DMS153 (cell line): ENCODE measurements around the gene KCNG4.

Experiments
- DNase-seq: peaks from one replicate; lab custom pipeline; 2025; lab: John Stamatoyannopoulos, UW

The KCNG4 gene

DNA sequence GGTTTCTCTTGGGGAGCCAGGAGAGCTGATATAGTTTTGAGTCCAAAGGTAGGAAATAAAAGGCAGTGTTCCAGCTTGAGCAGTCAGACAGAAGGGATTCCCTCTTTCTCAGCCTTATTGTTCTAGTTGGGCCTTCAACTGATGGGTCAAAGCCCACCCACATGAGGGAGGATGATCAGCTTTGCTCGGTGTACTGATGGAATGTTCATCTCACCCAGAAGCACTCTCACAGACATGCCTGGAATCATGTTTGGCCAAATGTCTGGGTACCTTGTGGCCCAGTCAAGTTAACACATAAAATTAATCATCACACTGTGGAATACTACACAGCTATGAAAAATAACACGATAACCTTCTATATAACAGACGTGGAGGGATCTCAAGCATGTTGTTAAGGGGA lies 23.1 kb upstream of the KCNG4 start:
- no peak for DNase-seq

DNA sequence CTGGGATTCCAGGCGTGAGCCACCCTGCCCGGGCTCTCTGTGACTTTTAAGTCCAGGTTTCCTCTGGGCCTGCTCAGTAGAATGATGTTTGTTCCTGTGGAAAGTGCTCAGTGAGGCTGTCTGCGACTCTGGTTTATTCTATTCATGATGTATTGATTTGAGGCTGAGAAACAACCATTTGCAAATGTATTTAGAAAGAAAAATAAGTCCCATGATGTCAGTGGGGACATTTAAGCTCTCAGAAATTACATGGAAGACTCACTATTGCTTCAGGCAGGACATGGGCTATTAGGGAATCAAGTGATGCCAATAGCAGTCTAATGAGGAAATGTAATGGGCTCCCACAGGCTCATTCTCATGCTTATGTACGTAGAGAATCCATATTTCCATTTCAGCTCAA lies 22.2 kb upstream of the KCNG4 start:
- no peak for DNase-seq

DNA sequence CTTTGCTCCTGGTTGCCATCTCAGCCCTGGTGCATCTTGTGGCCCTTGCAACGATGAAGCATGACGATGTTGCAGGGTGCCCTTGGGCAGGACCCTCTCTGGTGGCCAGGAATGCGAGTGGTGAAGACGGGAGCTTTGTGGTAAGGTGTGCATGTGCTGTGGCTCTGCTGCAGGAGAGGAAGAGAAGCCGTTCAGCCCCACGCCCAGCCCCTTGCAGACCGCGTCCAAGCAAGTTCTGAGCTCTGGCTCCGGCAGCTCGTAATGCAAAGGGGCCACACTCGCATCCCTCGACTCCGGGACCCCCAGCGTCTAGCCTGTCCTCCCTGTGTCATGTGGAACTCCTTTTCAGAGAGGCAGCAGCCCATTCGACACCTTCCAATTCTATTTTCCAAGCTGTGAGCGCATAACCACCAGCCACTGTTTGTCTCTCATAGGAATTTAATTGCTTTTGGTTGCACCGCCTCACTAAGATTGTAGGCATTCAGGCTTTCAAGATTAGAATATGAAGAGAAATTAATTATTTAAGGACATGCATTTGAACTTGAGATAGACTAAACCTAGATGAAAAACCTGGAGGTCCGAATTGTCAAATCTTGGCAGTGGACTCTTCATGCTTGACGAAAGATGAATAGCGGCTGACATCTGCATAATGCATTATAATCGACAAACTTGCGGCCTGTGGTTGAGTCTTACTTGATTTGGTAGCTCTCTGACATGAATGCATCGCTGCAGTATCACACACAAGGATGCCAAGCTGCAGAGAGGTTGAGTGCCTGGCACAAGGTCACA lies 21.1 kb upstream of the KCNG4 start:
- no peak for DNase-seq

DNA sequence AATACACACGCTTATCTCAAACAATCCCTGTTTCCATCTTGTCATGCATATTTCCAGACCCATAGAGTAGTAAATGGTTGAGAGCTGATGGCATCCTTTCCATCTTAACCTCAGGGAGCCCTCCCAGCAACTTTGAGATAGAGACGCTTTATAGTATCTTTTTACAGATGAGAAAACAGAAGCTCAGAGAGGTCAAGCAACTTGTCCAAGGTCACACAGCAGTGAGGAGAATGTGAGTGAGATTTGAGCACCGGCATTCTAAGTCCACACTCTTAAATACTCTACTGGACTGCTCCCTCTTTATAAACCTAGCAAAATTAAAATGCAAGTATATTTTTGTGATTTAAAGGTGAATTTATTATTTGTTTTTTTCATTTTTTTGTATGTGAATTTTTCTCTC lies 19.9 kb upstream of the KCNG4 start:
- no peak for DNase-seq

DNA sequence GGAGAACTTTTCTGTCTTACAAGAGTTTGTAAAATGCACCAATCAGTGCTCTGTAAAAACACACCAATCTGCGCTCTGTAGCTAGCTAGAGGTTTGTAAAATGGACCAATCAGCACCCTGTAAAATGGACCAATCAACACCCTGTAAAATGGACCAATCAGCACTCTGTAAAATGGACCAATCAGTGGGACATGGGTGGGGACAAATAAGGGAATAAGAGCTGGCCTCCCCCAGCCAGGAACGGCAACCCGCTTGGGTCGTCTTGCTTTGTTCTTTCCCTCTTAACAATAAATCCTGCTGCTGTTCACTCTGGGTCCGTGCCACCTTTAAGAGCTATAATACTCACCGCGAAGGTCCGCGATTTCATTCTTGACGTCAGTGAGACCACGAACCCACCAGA lies 18.5 kb upstream of the KCNG4 start:
- no peak for DNase-seq

DNA sequence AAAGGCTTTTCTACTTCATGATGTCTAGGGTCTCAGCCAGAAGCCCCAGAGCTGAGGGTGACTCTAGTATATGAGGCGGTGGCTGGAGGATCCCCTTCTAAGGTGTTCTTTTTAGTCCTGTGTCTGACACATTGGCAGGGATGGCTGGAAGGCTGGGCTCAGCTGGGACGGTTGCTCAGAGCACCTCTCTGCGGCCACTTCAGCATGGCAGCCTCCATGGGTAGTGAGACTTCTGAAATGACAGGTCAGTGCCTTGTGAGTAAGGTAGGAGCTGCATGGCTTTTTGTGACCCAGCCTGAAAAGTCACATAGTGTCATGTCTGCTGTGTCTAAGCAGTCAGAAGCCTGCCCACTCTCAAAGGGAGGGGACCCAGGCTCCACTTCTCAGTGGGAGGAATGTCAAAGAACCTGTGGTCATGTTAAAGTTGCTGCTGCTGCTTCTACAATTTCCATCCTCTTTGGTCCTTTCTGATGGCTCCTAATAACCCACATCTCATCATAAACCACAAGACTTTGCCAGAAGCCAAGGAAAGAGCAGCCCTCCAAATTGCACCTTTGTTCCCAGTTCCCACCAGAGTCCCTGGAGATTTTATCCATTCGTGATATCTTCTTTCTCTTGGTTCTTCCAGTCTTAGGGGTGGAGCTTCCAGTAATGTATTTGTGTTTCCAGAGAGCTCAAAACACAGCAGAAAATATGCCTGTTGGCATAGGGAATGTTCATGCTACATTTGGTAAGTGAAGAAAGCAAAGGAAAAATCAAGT lies 15.4 kb upstream of the KCNG4 start:
- no peak for DNase-seq

DNA sequence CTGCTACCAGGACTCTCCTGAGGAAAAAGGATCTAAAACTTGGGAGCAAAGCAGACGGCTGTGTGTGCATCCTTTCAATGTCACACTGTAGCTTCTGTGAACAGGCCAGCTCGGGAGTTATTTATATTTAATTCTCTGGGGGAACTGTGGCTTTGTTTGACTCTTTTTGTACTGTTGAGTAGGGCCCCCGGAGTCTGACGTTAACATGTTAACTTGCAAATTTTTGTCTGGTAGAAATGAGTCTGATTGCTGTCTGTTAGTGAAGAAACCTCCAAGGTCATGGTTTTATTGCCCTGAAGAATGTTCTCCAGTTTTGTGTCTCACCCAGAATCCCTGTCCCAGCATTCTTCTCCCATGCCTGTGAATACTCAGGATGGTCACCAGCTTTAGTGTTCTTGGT lies 14.2 kb upstream of the KCNG4 start:
- DNase-seq = no peak

DNA sequence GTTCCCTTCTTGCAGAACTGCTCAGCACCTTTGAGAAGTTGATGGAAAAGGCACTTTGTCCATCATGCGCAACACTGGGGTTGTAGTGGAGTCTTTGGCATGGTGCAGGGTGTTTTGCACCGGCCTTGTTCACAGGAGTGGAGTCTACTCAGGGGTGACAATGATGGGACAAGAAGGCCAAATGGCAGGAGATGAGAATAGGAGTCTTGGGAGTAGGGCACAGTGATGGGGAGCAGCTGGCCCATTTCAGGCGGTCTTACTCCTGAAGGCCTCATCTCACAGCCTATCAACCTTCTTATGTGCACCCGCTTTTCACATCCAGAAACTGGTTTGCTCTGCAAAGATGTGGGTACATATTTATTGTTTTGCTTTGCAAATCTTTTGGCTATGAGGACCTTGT lies 13.4 kb upstream of the KCNG4 start:
- DNase-seq = no peak

DNA sequence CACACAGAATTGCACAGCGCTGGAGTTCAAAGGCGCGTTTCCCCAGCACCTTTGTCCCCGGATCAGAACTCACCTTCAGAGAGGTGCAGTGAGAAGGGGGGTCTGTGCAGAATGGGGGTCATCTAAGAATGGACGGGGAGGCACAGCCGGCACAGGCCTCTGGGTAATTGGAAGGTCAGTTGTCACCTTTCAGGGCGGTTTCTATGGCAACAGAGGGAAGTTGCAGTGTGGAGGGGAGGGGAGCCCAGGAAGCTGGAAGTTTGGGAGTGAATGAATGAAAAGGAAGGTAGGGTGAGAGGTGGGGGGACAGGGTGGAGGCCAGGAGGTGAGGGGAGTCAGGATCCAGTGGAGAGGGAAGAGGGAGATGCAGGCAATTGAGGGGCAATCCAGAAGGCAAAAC lies 12.4 kb upstream of the KCNG4 start:
- no peak for DNase-seq

DNA sequence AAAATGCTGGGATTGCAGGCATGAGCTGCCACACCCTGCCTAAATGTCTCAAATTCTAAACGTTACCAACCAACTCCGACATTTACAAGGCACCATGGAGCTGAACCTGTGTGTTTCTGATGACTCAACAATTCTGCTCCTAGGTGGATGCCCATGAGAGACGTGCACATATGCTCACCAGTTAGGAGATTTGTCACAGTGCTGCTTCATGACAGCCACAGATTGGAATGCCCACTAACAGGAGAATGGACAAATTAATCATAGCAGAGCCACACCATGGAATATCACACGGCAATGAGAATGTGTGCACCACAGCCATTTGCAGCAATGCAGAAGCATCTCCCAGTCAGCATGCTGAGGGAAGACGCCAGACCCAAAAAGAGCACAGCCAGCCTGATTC lies 8.0 kb upstream of the KCNG4 start:
- no peak for DNase-seq

DNA sequence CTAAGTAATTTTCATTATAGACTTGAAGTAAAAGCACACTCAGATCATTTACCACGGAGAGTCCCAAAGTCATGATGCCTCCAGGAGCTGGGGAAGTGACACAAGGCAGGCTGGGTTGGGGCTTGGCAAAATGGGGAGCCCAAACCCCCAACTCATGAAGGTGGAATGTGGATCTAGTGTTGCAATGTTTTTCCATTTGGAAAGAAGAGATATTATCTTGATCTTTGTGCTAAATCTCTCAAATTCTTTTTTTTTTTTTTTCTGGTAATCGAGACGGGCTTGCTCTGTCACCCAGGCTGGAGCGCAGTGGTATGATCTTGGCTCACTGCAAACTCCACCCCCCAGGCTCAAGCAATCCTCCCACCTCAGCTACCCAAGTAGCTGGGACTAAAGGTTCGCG lies 7.5 kb upstream of the KCNG4 start:
- DNase-seq = no peak

DNA sequence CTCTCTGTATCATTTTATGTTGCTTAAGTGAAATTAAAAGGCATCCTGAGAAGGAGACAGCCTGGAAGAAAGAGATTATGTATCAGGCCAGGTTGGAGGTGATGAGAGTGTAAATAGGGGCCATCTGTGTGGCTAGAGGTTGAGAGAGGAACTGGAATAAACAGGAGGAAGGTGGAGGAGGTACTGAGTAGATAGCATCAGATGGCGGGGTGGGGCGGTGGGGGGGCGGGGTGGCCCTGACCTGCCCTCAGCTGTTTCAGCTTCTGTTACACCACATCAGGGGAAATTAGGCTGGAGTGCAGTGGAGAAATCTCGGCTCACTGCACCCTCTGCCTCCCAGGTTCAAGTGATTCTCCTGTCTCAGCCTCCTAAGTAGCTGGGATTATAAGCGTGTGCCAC lies 6.9 kb upstream of the KCNG4 start:
- no peak for DNase-seq

DNA sequence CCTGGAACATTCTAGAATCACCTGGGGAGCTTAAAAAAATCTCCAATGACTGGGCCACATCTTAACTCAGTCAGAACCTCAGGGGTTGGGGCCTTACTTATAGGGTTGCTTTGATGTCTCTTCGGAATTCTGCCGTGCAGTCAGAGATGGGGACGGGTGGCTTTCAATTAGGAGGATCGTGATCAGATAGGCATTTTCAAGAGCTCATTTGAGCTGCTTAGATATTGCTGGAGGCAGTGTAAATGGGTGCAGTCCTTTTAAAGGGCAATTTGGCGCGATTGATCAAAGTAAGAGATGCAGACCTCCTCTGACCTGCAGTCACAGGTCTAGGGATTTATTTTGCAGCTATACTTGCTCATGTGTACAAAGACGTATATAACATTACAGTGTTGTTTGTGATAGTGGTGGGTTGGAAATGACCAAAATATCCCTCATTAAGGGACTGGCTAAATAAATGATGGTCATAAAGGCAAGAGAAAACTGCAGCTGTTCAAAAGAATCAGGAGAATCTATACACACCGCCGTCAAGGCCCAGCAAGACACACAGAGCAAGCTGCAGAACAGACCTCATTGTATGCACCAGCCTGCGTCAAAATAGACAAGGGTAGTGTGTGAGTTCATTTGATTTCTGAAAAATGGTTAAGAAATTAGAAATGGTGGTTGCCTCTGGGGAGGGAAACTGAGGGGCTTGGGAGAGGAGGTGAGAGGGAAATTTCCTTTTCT lies 6.3 kb upstream of the KCNG4 start:
- DNase-seq = no peak

DNA sequence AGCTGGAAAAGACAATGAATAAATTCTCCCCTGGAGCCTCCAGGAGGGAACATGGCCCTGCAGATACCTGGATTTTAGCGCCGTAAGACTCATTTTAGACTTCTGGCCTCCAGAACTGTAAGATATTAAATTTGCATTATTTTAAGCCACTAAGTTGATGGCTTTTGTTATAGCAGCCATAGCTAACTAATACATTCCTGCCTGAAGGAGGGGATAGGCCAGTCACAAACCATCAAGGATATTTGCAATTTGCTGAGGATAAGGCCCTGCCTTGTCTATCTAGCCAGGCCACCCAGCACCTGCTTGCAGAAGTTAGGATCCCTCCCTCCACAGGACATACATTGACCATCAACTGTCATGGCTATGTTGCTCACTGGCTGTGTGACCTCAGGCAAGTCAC lies 4.9 kb upstream of the KCNG4 start:
- no peak for DNase-seq

DNA sequence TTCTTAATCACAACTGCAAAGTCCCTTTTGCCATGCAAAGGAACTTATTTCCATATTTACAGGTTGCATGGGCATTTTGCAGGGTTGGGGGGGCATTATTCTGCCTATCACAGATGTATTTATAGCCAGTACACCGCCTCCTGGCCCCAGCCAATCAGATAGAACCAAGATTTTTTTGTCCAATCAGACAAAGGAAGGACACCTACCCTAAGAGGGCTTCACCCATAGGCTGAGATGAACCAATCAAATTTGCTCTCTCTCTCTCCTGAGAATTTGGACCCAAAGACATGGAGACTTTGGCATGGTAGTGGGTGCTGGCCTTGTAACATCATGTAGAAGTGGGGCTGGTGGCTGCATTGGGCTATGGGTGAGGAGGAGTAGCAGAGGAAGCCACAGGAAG lies 3.9 kb upstream of the KCNG4 start:
- DNase-seq = no peak

DNA sequence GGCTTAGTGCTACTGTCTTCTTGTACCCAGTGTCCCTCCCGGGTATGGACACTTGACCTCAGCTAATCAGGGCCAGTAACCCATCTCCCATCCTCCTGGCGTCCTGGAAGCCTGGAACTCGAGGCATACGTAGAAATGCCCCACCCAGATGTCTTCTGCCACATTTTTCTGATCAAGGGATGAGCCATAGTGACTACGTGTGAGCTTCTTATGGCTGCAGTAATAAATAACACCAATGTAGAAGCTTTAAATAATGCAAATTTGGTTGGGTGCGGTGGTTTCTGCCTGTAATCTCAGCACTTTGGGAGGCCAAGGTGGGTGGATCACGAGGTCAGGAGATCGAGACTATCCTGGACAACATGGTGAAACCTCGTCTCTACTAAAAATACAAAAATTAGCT lies 3.0 kb upstream of the KCNG4 start:
- DNase-seq = no peak

DNA sequence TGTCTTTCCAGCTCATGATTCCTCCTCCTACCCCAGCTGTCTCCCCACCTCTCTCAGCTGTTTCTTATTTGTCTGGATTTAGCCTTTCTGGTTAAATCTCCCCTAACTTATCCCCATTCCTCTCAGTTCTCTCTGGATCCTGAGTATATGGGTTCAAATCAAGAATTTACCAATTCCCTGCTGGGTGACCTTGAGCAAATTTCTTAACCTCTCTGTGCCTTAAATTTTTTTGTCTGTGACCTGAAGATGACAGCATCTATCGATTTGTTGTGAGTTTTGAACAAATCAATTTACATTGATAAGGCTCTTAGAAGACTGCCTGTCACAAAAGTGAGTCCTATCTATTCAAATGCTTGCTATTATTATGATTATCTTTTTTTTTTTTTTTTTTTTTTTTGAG lies 2.0 kb upstream of the KCNG4 start:
- no peak for DNase-seq

DNA sequence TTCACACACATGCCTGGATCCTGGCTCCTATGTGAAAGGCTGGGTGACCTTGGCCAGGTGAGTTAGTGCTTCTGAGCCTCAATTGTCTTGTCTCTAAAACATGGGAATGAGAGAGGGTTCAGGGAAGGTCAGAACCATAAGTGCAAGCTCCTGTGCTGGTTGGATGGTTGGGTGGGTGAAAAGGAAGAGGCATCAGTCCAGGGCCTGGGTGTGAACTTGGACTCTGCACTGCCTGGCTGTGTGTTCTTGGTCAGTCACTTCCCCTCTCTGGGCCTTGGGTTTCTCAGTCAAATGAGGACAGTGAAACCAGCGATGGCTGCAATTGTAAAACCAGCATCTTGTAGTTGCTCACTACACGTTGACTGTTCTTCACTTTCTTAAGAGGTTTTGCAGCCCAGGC lies 643 bp upstream of the KCNG4 start:
- no peak for DNase-seq

DNA sequence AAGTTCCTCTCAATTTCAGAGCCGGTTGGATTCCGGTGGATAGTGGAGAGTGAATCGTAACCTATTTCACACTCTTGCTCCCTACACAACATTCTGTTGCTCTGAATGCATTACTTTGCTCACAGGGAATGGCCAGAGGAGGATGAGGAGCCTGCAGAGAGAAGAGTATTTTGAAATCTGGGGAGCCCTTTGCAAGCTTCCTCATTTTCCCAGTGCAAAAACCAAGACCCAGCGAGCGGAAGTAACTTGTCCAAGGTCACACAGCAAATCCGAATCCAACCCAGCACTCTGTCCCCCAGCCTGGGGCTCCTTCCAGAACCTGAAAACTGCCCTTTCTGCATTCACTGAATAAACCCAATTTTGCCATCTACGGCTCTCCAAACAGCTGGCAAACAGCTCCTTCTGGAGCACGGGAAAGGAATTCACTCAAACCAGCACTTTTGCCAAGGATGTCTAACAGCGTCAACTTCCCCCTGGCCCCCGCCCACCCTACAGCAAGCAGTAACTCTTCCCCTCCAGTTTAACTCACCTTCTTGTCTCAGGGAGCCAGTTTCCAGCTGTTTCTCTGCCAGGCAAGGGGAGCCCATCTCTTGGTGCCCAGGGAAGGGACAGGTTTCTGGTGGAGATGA lies 557 bp downstream of the KCNG4 start:
- no peak for DNase-seq

DNA sequence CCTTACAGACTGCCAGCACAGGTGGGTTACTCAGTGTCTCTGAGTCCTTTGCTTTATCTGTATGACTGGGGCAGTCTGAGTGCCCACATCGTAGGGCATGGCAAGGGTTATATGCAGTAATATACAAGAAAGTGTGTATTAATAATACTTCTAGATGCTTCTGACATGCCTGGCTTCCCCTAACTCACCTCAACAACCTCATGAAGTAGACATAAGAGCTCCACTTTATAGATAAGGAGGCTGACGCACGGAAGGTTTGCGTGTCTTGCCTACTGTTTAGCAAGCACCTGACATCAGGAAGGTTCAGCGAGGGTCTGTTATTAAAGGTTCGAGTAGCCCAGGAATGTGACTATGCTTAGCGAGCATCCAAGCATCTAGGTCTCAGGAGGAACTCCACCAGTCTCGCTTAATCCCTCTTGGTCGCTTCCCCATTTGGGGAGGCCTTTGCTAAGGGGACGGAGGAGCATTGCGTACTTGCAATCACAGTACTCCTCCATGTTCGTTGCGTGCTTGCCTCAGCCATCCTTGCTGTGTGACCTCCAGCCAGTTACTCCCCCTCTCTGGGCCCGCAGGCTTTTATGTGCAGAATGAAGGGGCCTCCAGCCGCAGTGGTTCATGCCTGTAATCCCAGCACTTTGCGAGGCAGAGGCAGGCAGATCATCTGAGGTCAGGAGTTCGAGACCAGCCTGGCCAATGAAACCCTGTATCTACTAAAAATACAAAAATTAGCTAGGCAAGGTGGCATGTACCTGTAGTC lies 1.6 kb downstream of the KCNG4 start:
- DNase-seq = no peak

DNA sequence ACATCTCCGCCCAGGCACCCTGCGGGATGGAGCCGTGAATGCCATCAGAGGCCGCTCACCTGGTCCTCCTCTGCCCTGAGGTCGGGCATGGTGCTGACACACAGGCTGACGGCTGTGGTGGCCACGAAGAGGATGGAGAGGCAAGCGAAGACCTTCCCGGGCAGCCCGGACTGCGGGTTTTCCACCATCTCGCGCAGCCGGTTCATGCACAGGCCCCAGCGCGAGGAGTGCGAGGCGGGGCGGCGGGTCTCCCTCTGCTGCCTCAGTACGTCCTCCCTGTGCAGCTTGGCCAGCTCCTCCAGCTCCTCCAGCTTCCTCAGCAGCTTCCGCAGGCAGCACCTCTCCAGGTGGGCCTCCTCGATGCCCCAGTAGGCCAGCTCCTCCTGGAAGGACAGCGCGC lies 3.1 kb downstream of the KCNG4 start:
- no peak for DNase-seq
